HG03575 (cell line): Measurements from ENCODE around the gene LRMDA.

Source experiments
- ATAC-seq: cut with Tn5 transposase; IDR thresholded peaks from one replicate; pipeline ENCODE4 v1.9.1; 2021; ENCODE audit not compliant: unreplicated experiment, insufficient number of reproducible peaks, low FRiP score; ENCODE audit errors: extremely low read depth

The LRMDA gene

DNA sequence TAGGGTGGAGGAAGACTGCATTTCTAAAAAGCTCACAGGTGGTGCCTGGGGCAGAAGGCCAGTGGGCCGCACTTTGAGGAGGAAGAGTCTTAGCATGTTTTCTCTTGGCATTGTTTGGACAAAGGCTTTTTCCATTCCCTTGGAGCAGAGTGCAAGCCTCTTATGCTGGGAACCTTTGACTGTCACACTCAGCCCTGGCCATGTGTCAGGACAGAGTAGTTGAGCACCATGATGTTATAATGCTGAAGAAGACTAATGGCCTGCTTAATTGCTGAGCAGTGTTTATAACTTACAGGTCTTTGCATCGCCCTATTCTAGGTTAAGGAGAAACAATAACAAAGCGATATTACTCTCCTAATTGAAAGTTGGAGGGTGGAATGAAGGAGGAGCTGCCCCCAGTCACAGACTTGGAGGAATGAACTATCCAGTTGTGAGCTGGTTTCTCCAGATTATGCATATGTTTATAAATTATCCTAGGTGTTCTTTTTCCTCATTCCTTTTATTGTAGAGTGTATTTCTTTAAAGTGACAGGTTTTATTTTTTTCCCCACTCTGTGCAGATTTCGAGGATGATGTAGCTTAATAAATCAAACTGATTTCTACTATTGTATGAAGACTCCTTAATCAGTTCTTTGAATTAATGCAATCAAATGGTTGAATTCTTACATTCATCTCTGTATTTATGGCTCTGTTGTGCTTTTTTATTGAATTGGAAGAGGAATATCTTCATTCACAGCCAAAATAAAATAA is 767.0 kb downstream of the LRMDA start:
- no peak for ATAC-seq

DNA sequence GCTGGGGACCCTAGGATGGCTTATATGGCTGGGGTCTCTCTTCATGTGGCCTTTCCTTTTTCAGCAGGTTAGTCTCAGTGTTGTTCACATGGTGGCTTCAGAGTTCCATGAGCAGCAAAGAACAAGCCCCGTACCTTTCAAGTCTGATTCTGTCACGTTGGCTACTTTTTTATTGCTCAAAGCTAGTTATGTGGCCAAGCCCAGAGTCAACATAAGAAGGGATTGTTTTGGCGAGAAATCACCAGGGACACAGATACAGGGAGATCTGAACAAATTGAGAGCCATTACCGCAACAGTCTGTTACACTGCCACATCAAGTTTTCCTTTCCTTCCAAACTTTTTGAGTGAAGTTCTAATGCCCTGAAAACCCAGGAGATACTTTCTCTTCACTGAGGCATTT is 770.5 kb downstream of the LRMDA start:
- no peak for ATAC-seq

GRCh38 chr10:76202777-76203176 is 771.4 kb downstream of the LRMDA start:
- no peak for ATAC-seq

- no peak for ATAC-seq
Observed at GRCh38 chr10:76205361-76205760, 773.9 kb downstream of the LRMDA start.

DNA sequence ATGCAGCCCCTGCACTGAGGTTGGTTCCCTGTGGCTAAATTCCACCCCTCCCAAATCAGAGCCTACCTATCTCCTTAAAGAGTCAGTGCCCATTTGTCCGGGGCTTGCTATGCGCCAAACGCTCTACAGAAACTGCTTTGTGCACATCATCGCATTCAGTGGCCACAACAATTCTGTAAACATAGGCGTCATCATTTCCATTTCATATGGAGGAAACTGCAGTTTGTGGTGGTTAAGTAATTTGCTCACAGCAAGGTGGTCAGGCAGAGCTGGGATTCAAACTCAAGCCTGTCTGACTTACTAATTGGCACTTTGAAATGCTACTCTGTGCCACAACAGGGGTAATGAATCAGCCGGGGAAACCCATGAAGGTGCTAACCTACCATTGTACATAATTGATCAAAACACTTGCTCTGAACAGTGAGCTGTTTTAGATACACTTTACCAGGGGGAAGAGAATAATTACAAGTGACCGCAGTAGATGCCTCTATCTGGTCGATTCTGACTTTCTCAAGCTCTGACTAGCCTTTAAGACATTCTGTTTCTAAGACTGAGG is 775.5 kb downstream of the LRMDA start:
- ATAC-seq, result no peak

DNA sequence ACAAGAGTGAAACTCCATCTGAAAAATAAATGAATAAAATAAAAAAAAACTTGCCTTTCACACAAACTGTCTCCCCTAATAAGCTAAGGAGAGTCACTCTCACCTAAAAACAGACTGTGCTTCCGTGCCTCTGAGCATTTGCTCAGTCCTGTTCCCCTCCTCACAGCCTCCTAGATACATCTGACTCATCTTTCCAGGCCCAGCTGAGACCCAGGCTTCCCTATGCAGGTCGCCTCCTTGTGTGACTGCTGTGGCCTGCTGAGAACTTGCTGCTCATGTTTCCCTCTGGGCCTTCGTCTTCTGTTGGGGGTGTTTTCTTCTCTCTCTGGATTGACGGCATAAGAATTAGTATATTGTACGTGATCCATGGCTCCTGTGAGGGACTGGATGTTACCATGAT is 777.7 kb downstream of the LRMDA start:
- ATAC-seq, result no peak

- ATAC-seq, result no peak
Observed at GRCh38 chr10:76210211-76210610, 778.8 kb downstream of the LRMDA start.

DNA sequence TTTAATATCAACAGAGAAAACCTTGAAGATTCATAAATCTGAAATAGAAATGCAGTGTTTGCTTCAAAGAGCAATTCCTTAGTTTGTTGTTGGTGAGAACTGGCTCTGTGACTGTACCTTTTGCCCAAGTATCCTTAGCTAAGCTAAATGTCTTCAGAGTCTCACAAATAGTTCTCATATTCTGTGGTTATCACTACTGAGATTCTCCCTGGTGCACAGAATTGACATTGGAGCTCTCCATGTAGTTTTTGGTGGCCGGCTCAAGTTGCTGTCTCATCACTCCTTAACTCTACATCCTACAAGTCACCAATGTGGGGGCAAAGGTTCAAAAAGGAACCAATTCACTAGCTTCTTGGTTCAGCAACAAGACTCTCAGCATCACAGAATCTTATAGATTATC is 780.3 kb downstream of the LRMDA start:
- ATAC-seq, result no peak

DNA sequence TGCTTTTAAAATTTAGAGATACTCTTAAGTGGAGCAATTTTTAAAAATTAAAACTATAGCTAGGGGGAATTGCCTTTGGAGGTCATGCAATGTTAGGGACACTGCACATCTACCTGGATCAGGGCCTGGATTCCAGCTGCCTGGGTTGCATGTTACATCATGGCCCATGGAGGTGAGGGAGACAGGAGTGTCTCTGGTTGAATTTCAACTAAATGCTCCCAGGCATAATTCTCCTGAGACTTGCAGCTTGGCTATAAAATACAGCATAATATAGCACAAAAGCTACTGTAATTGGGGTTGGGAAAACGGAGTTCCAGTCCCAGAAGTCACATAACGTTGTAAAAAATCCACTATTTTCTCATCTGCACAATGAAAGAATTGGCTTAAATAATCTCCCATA is 782.5 kb downstream of the LRMDA start:
- no peak for ATAC-seq

DNA sequence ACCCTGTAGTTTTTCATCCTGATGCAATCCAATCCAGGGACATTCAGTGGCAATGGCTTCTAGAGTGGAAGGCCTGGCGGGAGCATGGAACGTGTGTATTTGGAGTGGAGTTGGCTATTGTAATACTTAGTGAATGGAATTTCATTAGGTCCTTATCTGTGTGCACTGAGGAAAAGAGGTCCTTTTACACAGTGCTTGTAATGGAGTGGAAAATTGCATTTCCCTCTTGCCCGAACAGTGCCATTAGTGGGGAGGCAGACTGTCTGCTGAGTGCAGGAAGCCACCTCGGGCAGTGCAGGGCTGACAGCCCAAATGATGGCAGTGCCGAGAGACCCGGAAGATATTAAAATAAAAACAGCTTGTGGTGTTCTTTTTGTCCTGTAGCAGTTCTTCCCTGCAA is 786.6 kb downstream of the LRMDA start:
- ATAC-seq, result no peak

- ATAC-seq, result no peak
Observed at GRCh38 chr10:76229341-76229740, 797.9 kb downstream of the LRMDA start.

- ATAC-seq, result no peak
Observed at GRCh38 chr10:76230921-76231285, 799.5 kb downstream of the LRMDA start.

DNA sequence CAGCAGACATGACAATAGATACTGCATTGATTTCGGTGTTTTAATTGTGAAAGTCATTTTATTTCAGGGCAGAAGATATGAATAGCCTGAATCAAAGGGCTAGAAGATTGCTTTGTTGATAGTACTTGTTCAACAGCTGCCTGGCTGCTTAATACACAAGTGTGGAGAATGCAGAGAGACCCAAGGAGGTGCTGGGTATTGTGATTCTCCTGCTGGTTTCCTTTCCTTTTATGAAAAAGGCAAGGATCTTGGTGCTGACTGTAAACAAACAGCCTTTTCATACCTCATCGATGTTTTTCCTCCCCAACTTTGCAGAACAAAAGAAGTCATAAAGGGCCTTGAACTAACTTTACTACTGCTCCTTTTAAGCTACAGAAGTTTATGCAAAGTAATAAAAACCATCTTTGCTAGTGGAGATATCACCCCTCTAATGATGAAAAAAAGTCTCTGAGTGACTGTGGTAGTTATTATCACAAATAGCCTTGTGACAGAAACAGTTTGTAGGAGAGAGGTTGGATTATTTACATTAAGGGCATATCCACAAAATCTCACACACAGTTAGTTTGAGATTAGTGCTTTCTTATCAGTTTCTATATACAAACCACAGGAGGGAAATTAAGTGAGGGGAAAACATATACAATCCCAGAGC is 800.0 kb downstream of the LRMDA start:
- no peak for ATAC-seq

- ATAC-seq, result no peak
Observed at GRCh38 chr10:76234499-76235226, 803.2 kb downstream of the LRMDA start.

DNA sequence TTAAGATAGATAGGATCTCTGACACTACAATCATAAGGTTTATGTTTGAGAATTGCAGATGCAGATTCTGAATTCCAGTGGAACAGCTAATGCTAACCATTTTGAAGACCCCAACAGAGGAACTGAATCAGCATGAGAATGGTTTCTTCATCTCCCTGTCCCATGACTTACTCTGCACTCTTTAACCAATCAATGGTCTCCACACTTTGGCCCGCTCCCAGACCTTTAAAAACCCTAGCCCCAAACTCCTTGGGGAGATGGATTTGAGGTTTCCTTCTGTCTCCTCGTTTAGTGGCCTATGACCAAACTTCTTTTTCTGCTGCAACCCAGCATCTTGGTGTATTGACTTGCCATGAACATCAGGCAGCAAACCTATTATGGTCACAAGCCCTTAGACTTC is 804.9 kb downstream of the LRMDA start:
- ATAC-seq, result no peak

DNA sequence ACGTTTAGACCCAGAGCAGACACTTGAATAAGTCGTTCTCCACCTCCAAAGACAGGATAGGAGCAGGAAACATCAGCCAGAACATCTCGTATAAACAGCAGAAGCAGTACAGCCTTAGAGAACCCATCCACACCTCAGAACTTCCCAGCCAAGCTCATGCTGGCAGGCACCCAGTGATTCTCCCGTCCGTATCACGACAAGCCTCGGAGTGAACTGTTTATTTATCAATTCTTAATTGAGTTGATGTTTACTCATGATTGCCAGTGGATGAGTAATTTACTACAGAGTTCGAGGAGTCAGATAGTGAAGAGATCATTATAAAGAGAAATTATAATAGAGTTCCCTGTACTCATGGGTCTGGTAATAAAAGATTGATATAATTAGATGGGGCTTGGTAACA is 811.5 kb downstream of the LRMDA start:
- ATAC-seq, result no peak

DNA sequence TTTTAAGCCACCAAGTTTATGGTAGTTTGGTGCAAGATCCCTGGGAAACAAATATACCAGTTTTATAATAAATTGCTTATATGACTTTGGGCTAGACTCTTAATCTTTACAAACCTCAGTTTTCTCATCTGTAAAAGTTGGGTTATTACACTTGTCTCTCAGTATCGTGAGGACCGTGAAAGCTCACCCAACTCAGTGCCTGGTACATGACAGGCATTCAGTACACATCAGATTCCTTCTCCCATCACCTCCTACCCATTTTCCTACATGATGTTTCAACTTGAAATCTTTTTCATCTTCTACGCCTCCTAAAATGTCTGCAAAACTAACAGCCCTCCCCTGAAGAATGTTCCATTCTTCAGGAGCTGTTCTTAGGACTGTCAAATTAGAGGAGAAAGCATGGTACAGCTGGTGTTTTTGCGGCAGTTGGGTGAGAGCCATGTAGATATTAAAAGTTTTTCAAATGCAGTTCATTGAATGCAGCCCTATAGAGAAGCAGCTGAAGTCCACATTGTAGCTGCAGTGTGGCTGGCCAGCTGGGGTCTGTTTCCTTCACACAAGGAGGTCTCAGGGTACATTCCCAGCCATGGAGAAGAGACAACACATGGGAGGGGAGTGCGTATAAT is 812.8 kb downstream of the LRMDA start:
- ATAC-seq, result no peak

GRCh38 chr10:76245951-76246495 is 814.6 kb downstream of the LRMDA start:
- ATAC-seq, result no peak

- no peak for ATAC-seq
Observed at GRCh38 chr10:76248649-76249200, 817.3 kb downstream of the LRMDA start.
